BLaER1 treated with 17β-estradiol and CSF1 and Interleukin-3, amounts not matched to agents 10 nM and 100 nM (cell line): ENCODE results near the gene FOXS1.
"Not testable (repeated sequence)": the region's sequence is repeated elsewhere in the genome, so short reads cannot be mapped to it uniquely, and the experiment has no call there.

Experiments
- H3K27ac ChIP-seq, 11 experiments: shearing (Covaris generic); formaldehyde crosslinking; 2 replicates each; pipeline ENCODE4 v1.8.1; 2022
- H3K27me3 ChIP-seq, 11 experiments: shearing (Covaris generic); formaldehyde crosslinking; 2 replicates each; pipeline ENCODE4 v1.8.1; 2022
- H3K36me3 ChIP-seq, 11 experiments: shearing (Covaris generic); formaldehyde crosslinking; 2 replicates each; pipeline ENCODE4 v1.8.1; 2022
- H3K4me1 ChIP-seq, 10 experiments: shearing (Covaris generic); formaldehyde crosslinking; 2 replicates each; pipeline ENCODE4 v1.8.1; 2022
- H3K4me2 ChIP-seq, 11 experiments: shearing (Covaris generic); formaldehyde crosslinking; 2 replicates each; pipeline ENCODE4 v1.8.1; 2022
- H3K4me3 ChIP-seq, 10 experiments: shearing (Covaris generic); formaldehyde crosslinking; 2 replicates each; pipeline ENCODE4 v1.8.1; 2022
- H3K9ac ChIP-seq, 11 experiments: shearing (Covaris generic); formaldehyde crosslinking; 2 replicates each; pipeline ENCODE4 v1.8.1; 2022
- H3K9me3 ChIP-seq, 11 experiments: shearing (Covaris generic); formaldehyde crosslinking; replicated peaks in 1 of 11; 2 replicates each; pipeline ENCODE4 v1.8.1; 2022
- H4K20me1 ChIP-seq, 11 experiments: shearing (Covaris generic); formaldehyde crosslinking; 2 replicates each; pipeline ENCODE4 v1.8.1; 2022
- Cebpa-rat ChIP-seq, 11 experiments: shearing (Covaris generic); IDR thresholded peaks; 2 replicates each; pipeline ENCODE4 v1.8.1; 2022

The FOXS1 gene

GRCh38 chr20:31835554-31835953 lies 9.8 kb downstream of the FOXS1 start:
- peak overlapping the region; percentile 69 to 92 (median 87) for H3K4me2 ChIP-seq
- H3K9ac ChIP-seq, result peak overlapping the region in 4 of 11 experiments; percentile 9 to 20 (median 12); a peak in 7 of 22 replicates
- no peak overlapping the region for H3K4me3 ChIP-seq

GRCh38 chr20:31833931-31834521 lies 11.4 kb downstream of the FOXS1 start:
- Histone ChIP-seq H3K4me2 (peak overlapping the region in 8 of 11 experiments; percentile 18 to 92 (median 85); a peak in 11 of 22 replicates), H4K20me1 (peaks cover 0 to 83% (median 25%) of the 10 kb centered on the region in 11 experiments; a peak in 19 of 22 replicates), H3K9ac (no peak overlapping the region), H3K36me3 (no peaks in the 10 kb centered on the region), H3K27ac (no peak overlapping the region; a peak in 1 of 22 replicates), H3K4me3 (no peak overlapping the region), H3K9me3 (no peaks in the 10 kb centered on the region), H3K27me3 (peaks cover 0 to 71% (median 0%) of the 10 kb centered on the region in 11 experiments; a peak in 9 of 22 replicates), H3K4me1 (peaks cover 55 to 77% (median 72%) of the 10 kb centered on the region in 10 experiments)
- TF ChIP-seq Cebpa-rat (IDR thresholded peaks at IDR 0.05), result no peak

More at GRCh38 chr20:31835554-31835953, 9.8 kb downstream of the FOXS1 start:
- Histone ChIP-seq H3K4me1 (peaks cover 42 to 70% (median 65%) of the 10 kb centered on the region in 10 experiments), H4K20me1 (peaks cover 0 to 87% (median 25%) of the 10 kb centered on the region in 11 experiments; a peak in 19 of 22 replicates), H3K27me3 (peaks cover 0 to 85% (median 0%) of the 10 kb centered on the region in 11 experiments; a peak in 9 of 22 replicates), H3K36me3 (no peaks in the 10 kb centered on the region), H3K27ac (peak overlapping the region in 6 of 11 experiments; percentile 2 to 47 (median 27); a peak in 5 of 22 replicates), H3K9me3 (no peaks in the 10 kb centered on the region)
- TF ChIP-seq Cebpa-rat (IDR thresholded peaks at IDR 0.05), result no peak

- Histone ChIP-seq H3K9me3 (no peaks in the 10 kb centered on the region), H3K4me1 (peaks cover 48 to 71% (median 65%) of the 10 kb centered on the region in 10 experiments), H3K27ac (no peak overlapping the region; a peak in 1 of 22 replicates), H3K9ac (no peak overlapping the region), H3K27me3 (peaks cover 0 to 67% (median 0%) of the 10 kb centered on the region in 11 experiments; a peak in 9 of 22 replicates), H4K20me1 (peaks cover 0 to 76% (median 25%) of the 10 kb centered on the region in 11 experiments; a peak in 19 of 22 replicates), H3K4me2 (peak overlapping the region in 8 of 11 experiments; percentile 18 to 92 (median 85); a peak in 10 of 22 replicates), H3K36me3 (no peaks in the 10 kb centered on the region), H3K4me3 (no peak overlapping the region)
- TF ChIP-seq Cebpa-rat (IDR thresholded peaks at IDR 0.05), result no peak
These were observed 12.1 kb downstream of the FOXS1 start for GRCh38 chr20:31833130-31833930.

- H3K4me3 ChIP-seq, result no peak overlapping the region
- H3K9me3 ChIP-seq, result no peaks in the 10 kb centered on the region
- H3K36me3 ChIP-seq, result no peaks in the 10 kb centered on the region
- no peak overlapping the region for H3K27ac ChIP-seq
- H3K4me2 ChIP-seq, result no peak overlapping the region
- no peak for TF ChIP-seq Cebpa-rat (IDR thresholded peaks at IDR 0.05)
- H4K20me1 ChIP-seq, result peaks cover 0 to 61% (median 19%) of the 10 kb centered on the region in 11 experiments; a peak in 19 of 22 replicates
- no peak overlapping the region for H3K9ac ChIP-seq
- peaks cover 33 to 56% (median 50%) of the 10 kb centered on the region in 10 experiments for H3K4me1 ChIP-seq
- peaks cover 0 to 55% (median 0%) of the 10 kb centered on the region in 11 experiments; a peak in 9 of 22 replicates for H3K27me3 ChIP-seq
These were observed 13.6 kb downstream of the FOXS1 start for GRCh38 chr20:31831771-31832306.

GRCh38 chr20:31831211-31831610 lies 14.2 kb downstream of the FOXS1 start:
- Histone ChIP-seq H3K4me2 (no peak overlapping the region), H3K4me1 (peaks cover 27 to 50% (median 44%) of the 10 kb centered on the region in 10 experiments), H3K36me3 (no peaks in the 10 kb centered on the region), H3K27me3 (peaks cover 0 to 52% (median 0%) of the 10 kb centered on the region in 11 experiments; a peak in 9 of 22 replicates), H4K20me1 (peaks cover 0 to 55% (median 16%) of the 10 kb centered on the region in 11 experiments; a peak in 19 of 22 replicates), H3K27ac (no peak overlapping the region), H3K4me3 (no peak overlapping the region), H3K9me3 (no peaks in the 10 kb centered on the region), H3K9ac (no peak overlapping the region)
- no peak for TF ChIP-seq Cebpa-rat (IDR thresholded peaks at IDR 0.05)

GRCh38 chr20:31830406-31830981 lies 14.9 kb downstream of the FOXS1 start:
- Histone ChIP-seq H3K27me3 (peaks cover 0 to 45% (median 0%) of the 10 kb centered on the region in 11 experiments; a peak in 9 of 22 replicates), H3K4me2 (peak overlapping the region; percentile 32 to 70 (median 66)), H3K9ac (peak overlapping the region in 1 of 11 experiments; percentile 44; a peak in 1 of 22 replicates), H3K4me3 (no peak overlapping the region), H3K27ac (peak overlapping the region in 1 of 11 experiments; percentile 9; a peak in 1 of 22 replicates), H3K9me3 (no peaks in the 10 kb centered on the region), H3K36me3 (no peaks in the 10 kb centered on the region), H4K20me1 (peaks cover 0 to 49% (median 9%) of the 10 kb centered on the region in 11 experiments; a peak in 19 of 22 replicates), H3K4me1 (peaks cover 20 to 43% (median 37%) of the 10 kb centered on the region in 10 experiments)
- no peak for TF ChIP-seq Cebpa-rat (IDR thresholded peaks at IDR 0.05)

- Histone ChIP-seq H3K27ac (peak overlapping the region in 3 of 11 experiments; percentile 13 to 27 (median 27); a peak in 2 of 22 replicates), H3K27me3 (peaks cover 0 to 37% (median 0%) of the 10 kb centered on the region in 11 experiments; a peak in 7 of 22 replicates), H3K4me3 (no peak overlapping the region), H3K4me2 (peak overlapping the region; percentile 32 to 70 (median 66)), H3K36me3 (no peaks in the 10 kb centered on the region), H3K9me3 (no peaks in the 10 kb centered on the region), H4K20me1 (peaks cover 0 to 49% (median 4%) of the 10 kb centered on the region in 11 experiments; a peak in 10 of 22 replicates), H3K9ac (0 out of 22 replicates have a peak overlapping the region, but pooled peaks of 1 of the 11 experiments have one; percentile 18), H3K4me1 (peaks cover 13 to 35% (median 30%) of the 10 kb centered on the region in 10 experiments)
- TF ChIP-seq Cebpa-rat (IDR thresholded peaks at IDR 0.05), result no peak
These were observed 15.7 kb downstream of the FOXS1 start for GRCh38 chr20:31829731-31830130.

- H3K9ac ChIP-seq, H3K4me3 ChIP-seq, H3K36me3 ChIP-seq, H3K4me2 ChIP-seq, H3K9me3 ChIP-seq, H3K27ac ChIP-seq: not testable (repeated sequence)
- peaks cover 26 to 38% (median 33%) of the 10 kb centered on the region in 10 experiments for H3K4me1 ChIP-seq
- H4K20me1 ChIP-seq, result peaks cover 0 to 41% (median 0%) of the 10 kb centered on the region in 11 experiments; a peak in 4 of 22 replicates
- peaks cover 0 to 24% (median 0%) of the 10 kb centered on the region in 11 experiments; a peak in 2 of 22 replicates for H3K27me3 ChIP-seq
These were observed 17.4 kb downstream of the FOXS1 start for GRCh38 chr20:31828016-31828415.
